HL-60 (cell line): ENCODE data around the gene C15orf61.

Experiments
- DNase-seq, 2 experiments: peaks; one replicate each; pipeline ENCODE4 v3.0.0-alpha.2; 2010 to 2020; ENCODE audit warnings: low read depth in 1 of 2, low spot score in 1 of 2
- H3K27ac ChIP-seq: fragments of 250-450 bp; sonication (Bioruptor Pico); replicated peaks from 2 replicates; pipeline ENCODE4 v1.5.1; 2020; ENCODE audit warnings: mild to moderate bottlenecking, moderate library complexity
- H3K27me3 ChIP-seq: fragments of 250-450 bp; sonication (Bioruptor Pico); 2 replicates; pipeline ENCODE4 v1.5.1; 2021; ENCODE audit warnings: mild to moderate bottlenecking, moderate library complexity; ENCODE audit not compliant: insufficient read depth, poor library complexity, severe bottlenecking
- H3K4me3 ChIP-seq: replicated peaks from 2 replicates; pipeline ENCODE4 v1.5.1; 2011; ENCODE audit warnings: mild to moderate bottlenecking, control low read depth, low read length; ENCODE audit not compliant: insufficient read depth
- GABPA ChIP-seq: IDR thresholded peaks from 2 replicates; pipeline ENCODE4 v1.6.1; 2012; ENCODE audit warnings: low read depth
- POLR2AphosphoS5 ChIP-seq: IDR thresholded peaks from 2 replicates; pipeline ENCODE4 v1.6.1; 2012; ENCODE audit warnings: low read depth
- SPI1 ChIP-seq: IDR thresholded peaks from 2 replicates; pipeline ENCODE4 v1.6.1; 2012; ENCODE audit warnings: low read depth, mild to moderate bottlenecking, borderline replicate concordance
- TF ChIP-seq, protein P1 (sequence below): IDR thresholded peaks from 2 replicates; pipeline ENCODE4 v1.6.1; 2012; ENCODE audit warnings: low read depth; ENCODE audit not compliant: insufficient replicate concordance
- TF ChIP-seq, protein P2 (sequence below): IDR thresholded peaks from one replicate; pipeline ENCODE4 v1.5.1; 2011; ENCODE audit warnings: low read length, control low read depth, inconsistent platforms; ENCODE audit not compliant: insufficient read depth

C15orf61 gene

DNA sequence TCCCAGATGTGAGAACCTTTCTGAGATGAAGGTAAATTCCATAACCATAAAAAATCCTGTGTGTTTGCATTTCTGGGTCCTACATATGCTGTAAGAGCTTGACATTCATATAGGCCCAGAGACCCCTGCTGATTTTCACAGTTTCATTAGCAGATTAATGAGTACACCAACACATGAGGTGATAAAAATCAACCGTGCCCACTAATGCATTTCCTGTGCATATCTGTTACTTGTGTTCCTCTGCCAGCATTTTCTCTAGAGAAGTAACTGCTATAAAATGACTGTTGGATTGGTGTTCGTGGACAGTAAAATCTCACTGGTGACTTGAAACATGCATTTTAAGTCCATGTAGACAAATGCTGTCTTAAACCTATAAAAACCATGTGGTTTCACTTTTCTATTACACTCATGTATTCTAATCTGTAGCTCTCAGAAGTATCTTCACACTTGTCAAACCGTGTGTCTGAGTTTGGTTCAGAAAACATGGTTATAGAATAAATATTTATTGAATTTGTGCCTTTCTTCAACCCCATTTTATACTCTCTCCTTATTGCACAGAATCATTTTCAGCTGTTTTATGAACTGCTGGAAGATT is 36.1 kb downstream of the C15orf61 start:
- Histone ChIP-seq H3K4me3 (no peak overlapping the region), H3K27me3 (no peaks in the 10 kb centered on the region), H3K27ac (no peak overlapping the region)
- DNase-seq: no peak
- TF ChIP-seq, protein P1, sequence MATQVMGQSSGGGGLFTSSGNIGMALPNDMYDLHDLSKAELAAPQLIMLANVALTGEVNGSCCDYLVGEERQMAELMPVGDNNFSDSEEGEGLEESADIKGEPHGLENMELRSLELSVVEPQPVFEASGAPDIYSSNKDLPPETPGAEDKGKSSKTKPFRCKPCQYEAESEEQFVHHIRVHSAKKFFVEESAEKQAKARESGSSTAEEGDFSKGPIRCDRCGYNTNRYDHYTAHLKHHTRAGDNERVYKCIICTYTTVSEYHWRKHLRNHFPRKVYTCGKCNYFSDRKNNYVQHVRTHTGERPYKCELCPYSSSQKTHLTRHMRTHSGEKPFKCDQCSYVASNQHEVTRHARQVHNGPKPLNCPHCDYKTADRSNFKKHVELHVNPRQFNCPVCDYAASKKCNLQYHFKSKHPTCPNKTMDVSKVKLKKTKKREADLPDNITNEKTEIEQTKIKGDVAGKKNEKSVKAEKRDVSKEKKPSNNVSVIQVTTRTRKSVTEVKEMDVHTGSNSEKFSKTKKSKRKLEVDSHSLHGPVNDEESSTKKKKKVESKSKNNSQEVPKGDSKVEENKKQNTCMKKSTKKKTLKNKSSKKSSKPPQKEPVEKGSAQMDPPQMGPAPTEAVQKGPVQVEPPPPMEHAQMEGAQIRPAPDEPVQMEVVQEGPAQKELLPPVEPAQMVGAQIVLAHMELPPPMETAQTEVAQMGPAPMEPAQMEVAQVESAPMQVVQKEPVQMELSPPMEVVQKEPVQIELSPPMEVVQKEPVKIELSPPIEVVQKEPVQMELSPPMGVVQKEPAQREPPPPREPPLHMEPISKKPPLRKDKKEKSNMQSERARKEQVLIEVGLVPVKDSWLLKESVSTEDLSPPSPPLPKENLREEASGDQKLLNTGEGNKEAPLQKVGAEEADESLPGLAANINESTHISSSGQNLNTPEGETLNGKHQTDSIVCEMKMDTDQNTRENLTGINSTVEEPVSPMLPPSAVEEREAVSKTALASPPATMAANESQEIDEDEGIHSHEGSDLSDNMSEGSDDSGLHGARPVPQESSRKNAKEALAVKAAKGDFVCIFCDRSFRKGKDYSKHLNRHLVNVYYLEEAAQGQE: no peak
- TF ChIP-seq, protein P2, sequence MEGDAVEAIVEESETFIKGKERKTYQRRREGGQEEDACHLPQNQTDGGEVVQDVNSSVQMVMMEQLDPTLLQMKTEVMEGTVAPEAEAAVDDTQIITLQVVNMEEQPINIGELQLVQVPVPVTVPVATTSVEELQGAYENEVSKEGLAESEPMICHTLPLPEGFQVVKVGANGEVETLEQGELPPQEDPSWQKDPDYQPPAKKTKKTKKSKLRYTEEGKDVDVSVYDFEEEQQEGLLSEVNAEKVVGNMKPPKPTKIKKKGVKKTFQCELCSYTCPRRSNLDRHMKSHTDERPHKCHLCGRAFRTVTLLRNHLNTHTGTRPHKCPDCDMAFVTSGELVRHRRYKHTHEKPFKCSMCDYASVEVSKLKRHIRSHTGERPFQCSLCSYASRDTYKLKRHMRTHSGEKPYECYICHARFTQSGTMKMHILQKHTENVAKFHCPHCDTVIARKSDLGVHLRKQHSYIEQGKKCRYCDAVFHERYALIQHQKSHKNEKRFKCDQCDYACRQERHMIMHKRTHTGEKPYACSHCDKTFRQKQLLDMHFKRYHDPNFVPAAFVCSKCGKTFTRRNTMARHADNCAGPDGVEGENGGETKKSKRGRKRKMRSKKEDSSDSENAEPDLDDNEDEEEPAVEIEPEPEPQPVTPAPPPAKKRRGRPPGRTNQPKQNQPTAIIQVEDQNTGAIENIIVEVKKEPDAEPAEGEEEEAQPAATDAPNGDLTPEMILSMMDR: no peak
- TF ChIP-seq SPI1 (no peak), GABPA (no peak), POLR2AphosphoS5 (no peak)

DNA sequence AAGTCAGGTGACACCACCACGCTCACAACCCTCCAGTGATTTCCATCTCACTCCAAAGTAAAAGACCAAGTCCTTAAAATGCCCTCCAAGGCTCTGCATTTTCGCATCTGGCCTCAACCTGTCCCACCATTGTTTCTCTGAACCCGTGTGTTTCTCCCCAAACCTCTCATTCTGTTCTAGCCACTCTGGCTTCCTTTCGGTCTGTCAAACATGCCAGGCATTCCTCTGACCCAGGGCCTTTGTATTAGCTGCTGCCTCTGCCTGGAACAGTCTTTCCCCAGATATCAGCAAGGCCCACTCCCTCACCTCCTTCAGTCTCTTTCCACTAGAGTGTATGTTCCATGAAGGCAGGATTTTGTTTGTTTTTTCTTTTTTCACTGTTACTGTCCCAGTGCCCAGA is 37.6 kb downstream of the C15orf61 start:
- H3K4me3 ChIP-seq: no peak overlapping the region
- H3K27ac ChIP-seq: no peak overlapping the region
- no peak for DNase-seq
- no peaks in the 10 kb centered on the region for H3K27me3 ChIP-seq
- TF ChIP-seq SPI1 (no peak), POLR2AphosphoS5 (no peak), GABPA (no peak)
- TF ChIP-seq, protein P1: no peak
- TF ChIP-seq, protein P2: no peak

DNA sequence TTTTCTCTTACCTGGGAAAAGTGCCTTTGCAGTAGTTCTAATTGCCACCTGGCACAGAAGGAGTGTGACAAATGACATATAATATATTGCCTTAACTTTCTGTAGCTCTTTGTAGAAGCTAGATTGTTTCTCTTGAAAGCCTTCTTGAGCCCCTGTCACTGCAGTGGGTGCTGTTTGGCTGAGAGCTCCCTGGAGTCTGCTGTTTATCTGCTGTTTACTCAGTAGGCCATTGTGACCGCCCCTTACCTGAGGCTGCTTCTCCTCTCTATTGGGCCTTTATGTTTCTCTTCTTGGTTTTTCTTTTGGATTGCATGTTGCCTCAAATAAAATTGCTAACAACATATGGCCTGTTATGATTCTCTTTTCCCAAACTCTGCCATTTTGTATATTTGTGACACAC is 38.2 kb downstream of the C15orf61 start:
- Histone ChIP-seq H3K27ac (no peak overlapping the region), H3K4me3 (no peak overlapping the region), H3K27me3 (no peaks in the 10 kb centered on the region)
- TF ChIP-seq GABPA (no peak), SPI1 (no peak), POLR2AphosphoS5 (no peak)
- TF ChIP-seq, protein P2: no peak
- TF ChIP-seq, protein P1: no peak
- DNase-seq: no peak
